Activated CD8-positive, alpha-beta memory T cell treated with anti-CD3 and anti-CD28 coated beads, Interleukin-2, amount 50 U/mL, for 1 hour (primary cell): ENCODE measurements around the gene VAV2.
"Not testable (repeated sequence)": the region's sequence is repeated elsewhere in the genome, so short reads cannot be mapped to it uniquely, and the experiment has no call there.

Experiments used
- DNase-seq: peaks from one replicate; pipeline ENCODE4 v3.0.0-alpha.2; 2020; ENCODE audit errors: extremely low read depth

VAV2 gene

DNA sequence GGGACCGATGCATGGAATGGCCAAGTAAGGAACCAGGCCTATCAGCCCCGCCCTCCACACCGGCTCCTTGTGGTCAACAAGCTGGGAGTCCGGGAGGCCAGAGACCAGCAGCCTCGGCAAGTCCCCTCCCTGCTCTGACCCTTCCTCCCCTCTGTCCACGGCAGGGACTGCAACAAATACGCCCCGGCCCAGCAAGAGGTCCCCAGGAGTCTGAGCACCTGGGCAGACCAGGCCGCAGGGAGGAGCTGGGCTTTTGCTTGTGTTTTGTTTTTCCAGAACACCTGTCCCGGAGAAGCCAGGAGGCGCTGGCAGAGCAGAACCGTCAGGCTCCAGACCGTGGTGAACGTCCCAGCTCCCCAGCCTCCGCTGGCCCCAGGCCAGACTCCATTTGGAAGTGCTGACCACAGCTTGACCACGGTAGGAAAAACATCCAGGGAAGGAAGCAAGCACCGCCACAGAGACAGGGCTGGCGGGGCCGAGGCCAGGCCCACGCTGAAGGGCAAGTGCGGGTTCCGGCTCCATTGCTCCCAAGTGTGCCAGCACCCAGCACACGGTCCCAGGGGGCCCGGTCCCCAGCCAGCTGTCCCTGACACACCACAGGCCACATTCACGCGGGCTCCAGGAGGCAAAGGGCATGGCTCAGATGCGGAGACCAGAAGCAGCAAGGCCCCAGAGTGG, 56.7 kb downstream of the VAV2 start:
- no peak for DNase-seq

GRCh38 chr9:133934482-133935232, 57.5 kb downstream of the VAV2 start:
- DNase-seq = no peak

- DNase-seq = no peak
Observed at GRCh38 chr9:133933426-133934026, 58.6 kb downstream of the VAV2 start.

GRCh38 chr9:133932633-133933032, 59.5 kb downstream of the VAV2 start:
- no peak for DNase-seq

DNA sequence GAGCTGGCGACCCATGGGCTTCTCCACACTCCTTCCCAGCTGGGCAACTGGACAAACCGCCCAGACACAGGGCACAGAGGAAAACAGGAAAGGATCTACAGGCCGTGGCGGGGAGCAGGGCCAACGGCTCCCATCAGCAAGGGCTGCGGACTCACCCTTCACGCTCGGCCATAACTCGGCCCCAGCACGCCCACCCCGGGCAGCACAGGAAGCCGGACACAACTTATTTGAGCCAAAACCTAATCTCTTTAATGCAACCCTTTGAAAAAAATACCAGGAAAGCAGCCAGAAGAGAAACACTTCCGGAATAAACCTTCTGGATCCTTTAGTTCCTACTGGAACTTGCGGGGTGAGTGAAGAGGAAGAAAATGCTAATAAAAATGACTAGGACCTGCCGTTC, 59.9 kb downstream of the VAV2 start:
- no peak for DNase-seq

- no peak for DNase-seq
Observed at GRCh38 chr9:133930682-133931485, 61.2 kb downstream of the VAV2 start.

GRCh38 chr9:133930046-133930681, 62.0 kb downstream of the VAV2 start:
- DNase-seq = no peak

- DNase-seq = no peak
Observed at GRCh38 chr9:133929599-133929998, 62.5 kb downstream of the VAV2 start.

- DNase-seq = no peak
Observed at GRCh38 chr9:133928248-133928764, 63.8 kb downstream of the VAV2 start.

DNA sequence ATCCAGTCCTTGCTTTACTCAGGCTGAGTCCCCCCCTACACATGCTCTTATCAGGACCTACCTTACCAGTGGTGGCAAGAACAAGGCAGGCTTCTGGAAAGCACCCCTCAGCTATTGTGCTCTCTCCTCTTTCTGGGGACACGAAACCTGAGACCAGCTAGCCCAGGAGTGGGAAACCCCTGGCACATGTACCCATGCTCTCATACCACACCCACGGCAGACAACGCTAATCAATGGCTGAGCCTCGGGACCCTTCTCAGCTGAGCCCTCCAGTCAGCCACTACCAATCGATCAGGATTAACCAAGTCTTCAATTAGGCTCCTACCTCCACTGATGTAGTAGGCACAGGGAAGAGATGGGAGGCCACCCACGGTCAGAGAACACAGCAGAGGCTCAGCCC, 65.1 kb downstream of the VAV2 start:
- DNase-seq = no peak

- no peak for DNase-seq
Observed at GRCh38 chr9:133926165-133926856, 65.8 kb downstream of the VAV2 start.

GRCh38 chr9:133924453-133924852, 67.7 kb downstream of the VAV2 start:
- no peak for DNase-seq

- not testable (repeated sequence) for DNase-seq
Observed at GRCh38 chr9:133923608-133924007, 68.5 kb downstream of the VAV2 start.

DNA sequence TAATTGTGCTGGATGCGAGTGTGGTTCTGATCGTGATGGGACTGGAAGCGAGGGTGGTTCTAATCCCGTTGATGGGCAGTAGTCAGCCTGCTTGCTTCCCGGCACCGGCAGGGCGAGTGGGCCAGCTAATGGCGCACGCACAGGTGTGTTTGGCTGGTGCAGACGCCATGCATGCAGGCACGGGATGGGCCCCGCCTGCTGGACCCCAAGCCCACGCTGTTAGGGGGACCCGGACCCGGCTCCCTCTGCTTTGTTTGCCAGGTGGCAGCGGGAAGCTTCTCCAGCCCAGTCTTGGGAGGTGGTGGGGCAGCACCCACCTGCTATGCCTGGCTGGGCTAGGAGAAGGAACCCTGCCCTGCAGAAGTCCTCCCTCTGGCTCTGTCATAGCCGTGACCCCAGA, 70.3 kb downstream of the VAV2 start:
- no peak for DNase-seq

- no peak for DNase-seq
Observed at GRCh38 chr9:133920471-133920870, 71.7 kb downstream of the VAV2 start.

DNA sequence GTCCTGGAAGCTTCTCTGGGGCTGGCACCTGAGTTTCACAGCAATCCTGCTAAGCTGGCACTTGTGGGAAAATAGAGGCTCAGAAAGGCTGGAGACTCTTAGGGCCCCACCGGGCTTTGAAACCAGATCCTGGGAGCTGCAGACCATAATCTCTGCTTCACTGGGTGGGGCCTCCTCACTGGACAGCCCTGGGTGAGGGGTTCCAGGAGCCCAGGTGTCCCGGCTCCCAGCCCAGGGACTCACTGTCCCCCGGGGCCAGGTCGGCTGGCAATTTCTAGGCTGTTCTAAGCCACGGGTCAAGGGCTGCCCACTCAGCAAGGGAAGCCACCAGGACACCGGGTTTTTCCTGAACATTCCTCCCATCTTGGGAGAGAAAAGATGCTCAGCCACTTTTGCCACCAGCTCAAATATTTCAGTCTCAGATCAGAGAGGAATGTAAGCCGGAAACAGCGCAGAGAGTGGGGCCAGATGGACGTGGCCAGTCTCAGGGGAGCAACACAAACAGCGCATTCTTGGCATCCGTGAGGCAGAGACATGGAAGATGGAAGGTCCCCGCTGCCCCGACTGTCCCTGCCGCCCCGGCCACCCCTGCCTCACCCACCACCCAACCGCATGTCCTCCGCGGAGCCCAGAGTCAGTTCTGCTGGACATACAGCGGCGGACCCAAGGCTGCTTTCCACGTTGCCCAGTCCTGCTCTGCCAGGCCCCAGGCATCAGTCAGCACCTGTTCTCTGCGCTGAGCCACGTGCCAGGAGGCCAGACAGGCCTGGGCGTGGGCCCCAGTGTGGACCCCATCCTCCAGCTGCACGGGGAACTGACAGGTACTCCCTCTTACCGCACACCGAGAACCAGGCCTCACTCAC, 72.6 kb downstream of the VAV2 start:
- no peak for DNase-seq

GRCh38 chr9:133918111-133918813, 73.9 kb downstream of the VAV2 start:
- DNase-seq = no peak

DNA sequence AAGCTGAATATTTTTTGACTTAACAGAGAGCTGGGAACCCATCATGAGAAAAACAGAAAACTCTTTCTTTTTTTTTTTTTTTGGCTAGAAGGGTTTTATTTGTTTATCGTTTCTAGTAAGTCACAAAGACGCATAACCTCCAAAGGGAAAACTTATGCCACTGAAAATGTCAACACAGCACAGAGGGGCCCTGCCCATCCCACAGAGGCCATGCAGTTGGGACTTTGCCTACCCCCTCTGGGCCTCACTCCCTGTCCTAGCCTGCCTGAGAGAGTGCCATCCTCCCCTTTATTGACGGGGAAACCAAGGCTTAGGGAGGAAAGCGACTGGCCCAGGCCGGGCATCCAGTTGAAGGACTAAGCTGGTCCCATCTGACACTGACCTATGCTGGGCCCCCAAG, 74.7 kb downstream of the VAV2 start:
- DNase-seq = no peak

- no peak for DNase-seq
Observed at GRCh38 chr9:133916159-133916541, 76.0 kb downstream of the VAV2 start.
